ACC112 (cell line): ENCODE data around the gene GCNT3.

Experiments
- H2AFZ ChIP-seq: fragments of 200-600 bp; sonication (generic); one replicate; pipeline ENCODE4 v1.6.0; 2017; ENCODE audit warnings: antibody characterized with exemption, low read length; ENCODE audit not compliant: unreplicated experiment
- H3K27ac ChIP-seq: fragments of 200-600 bp; sonication (generic); 2 replicates; pipeline ENCODE4 v1.5.1; 2014; ENCODE audit warnings: low read depth, mild to moderate bottlenecking, antibody characterized with exemption, low read length, moderate library complexity
- H3K27me3 ChIP-seq: fragments of 200-600 bp; sonication (generic); 2 replicates; pipeline ENCODE4 v1.6.1; 2014; ENCODE audit warnings: mild to moderate bottlenecking, antibody characterized with exemption, low read length, moderate library complexity, mixed read lengths; ENCODE audit not compliant: insufficient read depth
- H3K36me3 ChIP-seq: fragments of 200-600 bp; sonication (generic); 2 replicates; pipeline ENCODE4 v1.6.1; 2016; ENCODE audit warnings: mild to moderate bottlenecking, antibody characterized with exemption, low read length, moderate library complexity, mixed read lengths; ENCODE audit not compliant: insufficient read depth
- H3K4me1 ChIP-seq: fragments of 200-600 bp; sonication (generic); one replicate; pipeline ENCODE4 v1.6.1; 2016; ENCODE audit warnings: low read length, mixed read lengths; ENCODE audit not compliant: insufficient read depth, unreplicated experiment, control insufficient read depth
- H3K4me3 ChIP-seq: fragments of 200-600 bp; sonication (generic); 2 replicates; pipeline ENCODE4 v1.5.1; 2014; ENCODE audit warnings: mild to moderate bottlenecking, low read depth, low read length
- H3K79me2 ChIP-seq: fragments of 200-600 bp; sonication (generic); one replicate; pipeline ENCODE4 v1.6.0; 2016; ENCODE audit warnings: low read length; ENCODE audit not compliant: control insufficient read depth, unreplicated experiment, insufficient read depth

GCNT3 gene

DNA sequence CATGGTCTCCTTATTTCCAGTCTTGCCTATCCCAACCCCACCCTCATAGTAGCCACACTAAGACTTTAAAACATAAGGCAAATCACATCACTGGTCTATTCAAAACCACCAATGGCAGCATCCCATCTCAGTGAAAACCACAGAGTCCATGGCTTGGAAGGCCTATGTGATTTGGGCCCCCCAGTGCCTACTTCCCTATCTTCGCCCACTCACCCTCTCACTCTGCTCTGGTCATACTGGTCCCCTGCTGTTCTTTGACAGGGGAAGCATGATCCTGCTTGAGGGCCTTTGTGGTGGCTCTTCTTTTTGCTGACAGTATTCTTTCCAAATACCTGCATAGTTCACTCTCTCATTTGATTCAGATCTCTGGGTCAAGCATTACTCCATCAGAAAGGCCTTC is 42.5 kb downstream of the GCNT3 start:
- Histone ChIP-seq H3K36me3 (peaks cover 36% of the 10 kb centered on the region), H3K4me1 (peaks cover 13% of the 10 kb centered on the region), H3K4me3 (no peak overlapping the region), H3K79me2 (peaks cover 56% of the 10 kb centered on the region), H3K27ac (no peak overlapping the region), H2AFZ (no peak overlapping the region), H3K27me3 (no peaks in the 10 kb centered on the region)

DNA sequence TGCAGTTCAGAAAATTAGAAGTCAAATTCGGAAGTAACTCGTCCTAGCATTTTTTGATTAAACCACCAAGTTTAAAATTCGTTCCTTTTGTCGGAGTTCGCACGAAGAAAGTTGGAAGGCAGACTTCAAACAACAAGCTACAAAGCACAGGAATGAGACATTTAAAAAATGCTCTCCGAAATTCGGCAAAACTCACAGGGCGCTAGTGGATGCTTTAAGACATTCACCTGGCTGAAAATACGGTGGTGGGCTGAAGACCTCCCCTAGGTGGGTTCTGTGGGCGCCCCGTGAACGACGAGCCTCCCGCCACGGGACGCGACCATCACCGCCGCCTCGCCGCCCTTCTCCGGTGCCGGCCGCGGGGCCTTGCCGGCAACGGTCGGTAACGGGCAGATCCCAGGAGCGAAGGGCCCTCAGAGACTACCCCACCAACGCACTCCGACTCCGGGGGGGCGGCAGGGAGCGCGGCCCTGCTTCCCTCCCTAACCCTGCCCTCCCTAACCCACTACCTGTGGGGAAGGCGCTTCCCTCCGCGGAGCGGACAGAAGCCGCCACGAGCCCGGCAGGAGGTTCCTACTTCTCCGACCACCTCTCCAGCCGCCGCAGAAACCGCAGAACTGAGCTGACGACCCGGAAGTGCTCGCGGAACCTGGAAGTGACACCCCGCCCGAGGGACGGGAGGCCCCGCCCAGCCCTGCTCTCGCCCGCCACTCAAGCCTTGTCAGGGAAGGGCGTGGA is 45.5 kb downstream of the GCNT3 start, which contains the start of gene GTF2A2:
TSS of gene GTF2A2 (minus strand) at position 619 of the 738 bp plus-strand sequence. CDS start 5,238 bp downstream, outside the sequence.
- Histone ChIP-seq H3K79me2 (peaks cover 51% of the 10 kb centered on the region), H3K4me3 (peak within 1 kb of the TSS; percentile 91), H3K36me3 (peaks cover 31% of the 10 kb centered on the region), H3K27ac (peak within 1 kb of the TSS; percentile 17; the same call in 1 of the 2 replicates), H2AFZ (peak within 1 kb of the TSS; percentile 52), H3K4me1 (peaks cover 13% of the 10 kb centered on the region), H3K27me3 (no peaks in the 10 kb centered on the region)

DNA sequence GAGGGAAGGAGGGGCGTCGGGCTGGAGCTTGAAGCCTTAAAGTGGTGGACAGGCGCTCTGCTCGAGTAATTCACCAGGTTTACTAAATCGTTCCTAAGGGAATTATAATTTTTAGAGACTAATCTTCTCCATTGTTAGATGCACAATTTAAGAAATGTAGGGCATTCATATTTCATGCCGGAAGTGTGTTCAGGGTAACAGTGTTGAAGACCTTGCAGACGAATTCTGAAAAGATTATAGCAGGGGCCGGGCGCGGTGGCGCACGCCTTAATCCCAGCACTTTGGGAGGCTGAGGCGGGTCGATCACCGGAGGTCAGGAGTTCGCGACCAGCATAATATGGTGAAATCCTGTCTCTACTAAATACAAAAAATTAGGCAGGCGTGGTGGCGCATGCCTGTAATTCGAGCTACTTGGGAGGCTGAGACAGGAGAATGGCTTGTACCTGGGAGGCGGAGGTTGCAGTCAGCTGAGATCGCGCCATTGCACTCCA is 46.1 kb downstream of the GCNT3 start:
- H3K36me3 ChIP-seq = peaks cover 30% of the 10 kb centered on the region
- H2AFZ ChIP-seq = peak overlapping the region; percentile 17
- H3K4me1 ChIP-seq = peaks cover 13% of the 10 kb centered on the region
- H3K4me3 ChIP-seq = peak overlapping the region; percentile 91
- H3K27me3 ChIP-seq = no peaks in the 10 kb centered on the region
- H3K27ac ChIP-seq = no peak overlapping the region
- peaks cover 46% of the 10 kb centered on the region for H3K79me2 ChIP-seq

DNA sequence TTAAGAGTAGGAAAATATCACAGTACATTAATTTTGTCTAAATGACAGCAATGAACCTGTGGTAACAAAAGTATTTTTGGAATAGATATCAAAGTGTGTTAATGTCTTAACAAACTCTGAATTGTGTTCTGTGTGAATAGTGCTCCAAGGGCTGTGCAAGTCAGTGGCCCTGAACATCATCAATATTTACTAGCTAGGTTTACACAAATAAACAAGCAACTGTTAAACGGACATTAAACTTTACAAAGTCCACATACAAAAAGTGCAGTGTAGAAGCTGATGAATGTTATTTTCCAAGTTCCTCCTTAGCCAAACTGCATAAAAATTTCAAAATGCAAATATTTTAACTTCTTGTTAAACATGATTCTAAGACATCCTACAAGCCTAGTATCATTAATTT is 47.8 kb downstream of the GCNT3 start:
- Histone ChIP-seq H3K27ac (no peak overlapping the region), H2AFZ (no peak overlapping the region), H3K4me1 (peaks cover 16% of the 10 kb centered on the region), H3K79me2 (peaks cover 29% of the 10 kb centered on the region), H3K36me3 (peaks cover 21% of the 10 kb centered on the region), H3K4me3 (no peak overlapping the region), H3K27me3 (no peaks in the 10 kb centered on the region)

DNA sequence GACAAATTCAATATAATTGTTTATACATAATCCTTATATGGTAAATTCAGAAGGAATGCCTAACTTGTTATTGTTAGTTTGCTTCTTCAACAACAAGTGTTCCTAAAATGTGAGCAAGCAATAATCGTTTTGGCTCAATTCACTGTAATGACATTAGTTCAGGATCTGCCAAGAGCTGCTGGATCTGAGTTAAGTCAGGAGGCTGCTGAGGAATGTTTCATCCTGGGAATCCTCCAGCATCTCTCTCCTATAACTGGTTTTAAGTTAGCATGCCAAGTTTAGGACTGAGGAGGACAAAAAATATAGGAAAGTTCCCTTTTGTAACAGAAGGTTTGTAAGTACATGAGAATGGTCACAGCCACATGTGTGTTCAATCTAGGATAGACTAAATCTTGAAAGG is 50.7 kb downstream of the GCNT3 start:
- Histone ChIP-seq H3K79me2 (no peaks in the 10 kb centered on the region), H2AFZ (no peak overlapping the region), H3K4me1 (peaks cover 3% of the 10 kb centered on the region), H3K27me3 (no peaks in the 10 kb centered on the region), H3K27ac (0 out of 2 replicates have a peak overlapping the region, but pooled peaks have one; percentile 1), H3K36me3 (peaks cover 26% of the 10 kb centered on the region), H3K4me3 (no peak overlapping the region)

DNA sequence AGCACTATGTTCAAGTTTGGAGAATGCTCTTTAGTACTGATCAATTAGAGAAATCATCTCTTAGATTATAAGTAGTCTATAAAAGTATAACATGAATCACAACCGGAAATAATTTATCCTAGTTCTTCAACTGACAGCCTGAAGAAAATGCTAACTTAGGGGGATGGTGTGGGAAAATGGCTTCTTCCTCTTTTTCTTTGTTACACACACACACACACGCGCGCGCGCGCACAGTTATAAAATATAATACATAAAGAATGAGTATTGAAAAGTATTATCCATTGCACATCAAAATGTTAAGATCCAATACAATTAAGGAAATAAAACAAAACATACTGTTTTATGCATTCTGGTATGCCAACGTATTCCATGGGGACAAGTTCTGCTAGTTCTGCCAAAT is 57.0 kb downstream of the GCNT3 start:
- H2AFZ ChIP-seq = no peak overlapping the region
- H3K4me1 ChIP-seq = no peaks in the 10 kb centered on the region
- peaks cover 39% of the 10 kb centered on the region for H3K36me3 ChIP-seq
- H3K27me3 ChIP-seq = no peaks in the 10 kb centered on the region
- H3K27ac ChIP-seq = no peak overlapping the region
- H3K4me3 ChIP-seq = no peak overlapping the region
- peaks cover 3% of the 10 kb centered on the region for H3K79me2 ChIP-seq
